H9 (cell line): Measurements from ENCODE around the gene GNB1L. TPM values are rescaled to one million over a fixed set of nuclear protein-coding genes. Genes with fewer than 3 reads are reported as not detected.

ENCODE experiments used
- DNase-seq: peaks from one replicate; pipeline ENCODE4 v3.0.0-alpha.2; 2017
- H2AFZ ChIP-seq: one replicate; pipeline ENCODE4 v1.6.1; 2013; ENCODE audit warnings: mild to moderate bottlenecking, low read length, control low read depth, moderate library complexity
- H2AK5ac ChIP-seq: 2 replicates; pipeline ENCODE4 v1.6.1; 2013; ENCODE audit warnings: low read length, control low read depth, mixed read lengths; ENCODE audit not compliant: insufficient read length
- H2BK120ac ChIP-seq: one replicate; pipeline ENCODE4 v1.6.1; 2013; ENCODE audit warnings: low read depth, mild to moderate bottlenecking, low read length, control low read depth, inconsistent platforms; ENCODE audit not compliant: poor library complexity, severe bottlenecking
- H2BK12ac ChIP-seq: 2 replicates; pipeline ENCODE4 v1.6.1; 2013; ENCODE audit warnings: low read length, control low read depth, mixed read lengths, low read depth; ENCODE audit not compliant: insufficient read length
- H2BK15ac ChIP-seq: 2 replicates; pipeline ENCODE4 v1.6.1; 2013; ENCODE audit warnings: low read depth, low read length, control low read depth
- H2BK20ac ChIP-seq: one replicate; pipeline ENCODE4 v1.6.1; 2013; ENCODE audit warnings: low read depth, mild to moderate bottlenecking, low read length, control low read depth, inconsistent platforms; ENCODE audit not compliant: poor library complexity, severe bottlenecking
- H2BK5ac ChIP-seq: 2 replicates; pipeline ENCODE4 v1.6.1; 2013; ENCODE audit warnings: low read length, control low read depth, mixed read lengths; ENCODE audit not compliant: insufficient read length
- H3K14ac ChIP-seq: 2 replicates; pipeline ENCODE4 v1.6.1; 2013; ENCODE audit warnings: low read length, control low read depth; ENCODE audit not compliant: insufficient read depth
- H3K18ac ChIP-seq: 2 replicates; pipeline ENCODE4 v1.6.1; 2013; ENCODE audit warnings: low read depth, mild to moderate bottlenecking, mixed read lengths, low read length, control low read depth; ENCODE audit not compliant: insufficient read length
- H3K23ac ChIP-seq: 2 replicates; pipeline ENCODE4 v1.6.1; 2013; ENCODE audit warnings: low read length, control low read depth, mixed read lengths, low read depth; ENCODE audit not compliant: insufficient read length
- H3K23me2 ChIP-seq: 2 replicates; pipeline ENCODE4 v1.6.1; 2013; ENCODE audit warnings: low read depth, mild to moderate bottlenecking, mixed read lengths, low read length, control low read depth; ENCODE audit not compliant: insufficient read length, poor library complexity, severe bottlenecking
- H3K27ac ChIP-seq: 2 replicates; pipeline ENCODE4 v1.5.1; 2013; ENCODE audit warnings: low read length, control low read depth, mixed read lengths, low read depth; ENCODE audit not compliant: insufficient read length
- H3K27me3 ChIP-seq: 2 replicates; pipeline ENCODE4 v1.6.1; 2013; ENCODE audit warnings: low read length, control low read depth, inconsistent platforms; ENCODE audit not compliant: insufficient read depth
- H3K4ac ChIP-seq: 2 replicates; pipeline ENCODE4 v1.6.1; 2013; ENCODE audit warnings: low read depth, mild to moderate bottlenecking, control low read depth, inconsistent platforms, low read length, moderate library complexity
- H3K4me1 ChIP-seq: 2 replicates; pipeline ENCODE4 v1.6.1; 2013; ENCODE audit warnings: low read length, control low read depth, inconsistent platforms; ENCODE audit not compliant: insufficient read depth
- H3K4me2 ChIP-seq: 2 replicates; pipeline ENCODE4 v1.6.1; 2013; ENCODE audit warnings: low read length, control low read depth, mixed read lengths; ENCODE audit not compliant: insufficient read length, insufficient read depth
- H3K56ac ChIP-seq: 2 replicates; pipeline ENCODE4 v1.6.1; 2013; ENCODE audit warnings: low read depth, mild to moderate bottlenecking, mixed read lengths, low read length, control low read depth; ENCODE audit not compliant: insufficient read length
- H3K79me1 ChIP-seq: 2 replicates; pipeline ENCODE4 v1.6.1; 2013; ENCODE audit warnings: low read depth, mild to moderate bottlenecking, moderate library complexity, low read length, control low read depth, inconsistent platforms; ENCODE audit not compliant: insufficient read depth, poor library complexity, severe bottlenecking
- H3K79me2 ChIP-seq: 2 replicates; pipeline ENCODE4 v1.6.1; 2013; ENCODE audit warnings: low read length, control low read depth, inconsistent platforms; ENCODE audit not compliant: insufficient read depth
- H3K9ac ChIP-seq: 2 replicates; pipeline ENCODE4 v1.6.1; 2013; ENCODE audit warnings: low read length, control low read depth, mixed read lengths; ENCODE audit not compliant: insufficient read length; ENCODE audit errors: extremely low read depth
- H3K9me3 ChIP-seq: one replicate; pipeline ENCODE4 v1.6.1; 2013; ENCODE audit warnings: low read depth, low read length, inconsistent platforms; ENCODE audit not compliant: control insufficient read depth
- H3T11ph ChIP-seq: one replicate; pipeline ENCODE4 v1.6.1; 2013; ENCODE audit warnings: mild to moderate bottlenecking, low read length, control low read depth, inconsistent platforms
- H4K20me1 ChIP-seq: one replicate; pipeline ENCODE4 v1.6.1; 2013; ENCODE audit not compliant: control insufficient read depth, insufficient read length, insufficient read depth
- H4K5ac ChIP-seq: 2 replicates; pipeline ENCODE4 v1.6.1; 2013; ENCODE audit warnings: low read depth, mild to moderate bottlenecking, mixed read lengths, low read length, control low read depth; ENCODE audit not compliant: insufficient read length
- H4K8ac ChIP-seq: replicated peaks from 2 replicates; pipeline ENCODE4 v1.6.1; 2013; ENCODE audit warnings: low read length, control low read depth, mixed read lengths, low read depth; ENCODE audit not compliant: insufficient read length
- H4K91ac ChIP-seq: 2 replicates; pipeline ENCODE4 v1.6.1; 2013; ENCODE audit warnings: low read depth, mild to moderate bottlenecking, moderate library complexity, mixed read lengths, low read length, control low read depth; ENCODE audit not compliant: insufficient read length
- H3K27ac Mint-ChIP-seq, 3 experiments: 2 replicates in 2 of 3; 3 replicates in 1 of 3; pipeline ENCODE4 v1.8.0; 2020 to 2021; ENCODE audit warnings: mixed read lengths in 3 of 3, mild to moderate bottlenecking in 1 of 3, moderate library complexity in 1 of 3
- H3K27me3 Mint-ChIP-seq: 2 replicates; pipeline ENCODE4 v1.8.0; 2021; ENCODE audit warnings: low read depth, mild to moderate bottlenecking, moderate library complexity, mixed read lengths
- H3K36me3 Mint-ChIP-seq, 3 experiments: 2 replicates in 2 of 3; 3 replicates in 1 of 3; pipeline ENCODE4 v1.8.0; 2020 to 2021; ENCODE audit warnings: low read depth in 3 of 3, mixed read lengths in 3 of 3; ENCODE audit not compliant: insufficient read depth in 1 of 3
- H3K4me1 Mint-ChIP-seq, 2 experiments: 2 replicates each; pipeline ENCODE4 v1.8.0; 2020; ENCODE audit warnings: mixed read lengths in 2 of 2
- H3K4me3 Mint-ChIP-seq, 2 experiments: 2 replicates in 1 of 2; 3 replicates in 1 of 2; pipeline ENCODE4 v1.8.0; 2020 to 2021; ENCODE audit warnings: mild to moderate bottlenecking in 2 of 2, mixed read lengths in 2 of 2, moderate library complexity in 1 of 2
- H3K9me3 Mint-ChIP-seq, 2 experiments: 2 replicates in 1 of 2; 3 replicates in 1 of 2; pipeline ENCODE4 v1.8.0; 2020; ENCODE audit warnings: mild to moderate bottlenecking in 2 of 2, mixed read lengths in 2 of 2, moderate library complexity in 1 of 2
- WGBS: extraction: QIAGEN DNeasy Blood & Tissue Kit; methylation state at CpG from one replicate; pipeline ENCODE4 v1.1.7; 2013; ENCODE audit warnings: missing lambda C conversion rate, low lambda C conversion rate, mixed read lengths; ENCODE audit not compliant: insufficient read length; ENCODE audit errors: extremely low coverage; 5-methylcytosine and 5-hydroxymethylcytosine counted together
- total RNA-seq: library from RNA; stranded (reverse); gene quantifications from 2 replicates; pipeline ENCODE4 v1.2.1, GENCODE V29; 2021
- TF ChIP-seq, protein P1 (sequence below): fragments of 200-600 bp; sonication (generic); conservative IDR thresholded peaks from 3 replicates; pipeline ENCODE4 v1.8.0; 2021; ENCODE audit warnings: antibody characterized with exemption, mild to moderate bottlenecking

The GNB1L gene
- total RNA-seq, 1 experiment from 2014 or later = 22.4 TPM

DNA sequence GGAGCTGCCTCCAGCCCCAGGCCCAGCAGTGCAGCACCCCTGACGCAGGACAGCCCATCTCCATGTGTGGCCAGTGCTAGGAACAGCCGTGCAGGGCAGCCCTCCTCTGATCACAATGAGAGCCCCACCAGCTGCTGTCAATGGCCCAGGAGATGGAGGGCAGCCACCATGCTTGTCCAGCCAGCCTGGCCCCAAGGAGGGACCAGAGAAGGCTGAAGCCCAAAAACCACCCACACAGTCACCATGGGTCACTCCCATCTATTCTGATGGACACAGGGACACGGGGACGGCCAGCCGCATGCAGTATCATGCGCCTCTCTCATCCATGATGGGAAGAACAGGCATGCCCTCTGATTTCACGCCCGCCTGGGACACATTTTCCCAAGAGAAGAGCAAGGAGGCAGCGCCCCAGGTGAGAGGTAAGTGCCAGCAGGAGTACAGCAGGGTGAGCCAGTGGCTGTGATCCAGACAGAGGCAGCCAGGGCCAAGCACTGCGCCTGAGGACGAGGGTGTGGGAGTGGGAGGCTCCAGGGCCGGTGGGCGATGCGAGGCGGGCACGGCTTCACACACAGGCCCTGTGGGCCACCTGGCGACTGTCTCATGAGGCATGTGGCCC, 33.6 kb upstream of the GNB1L start:
- Histone ChIP-seq H3K4me1 (peaks cover 5% of the 10 kb centered on the region; the same call in 1 of the 2 replicates), H3K4ac (no peak overlapping the region), H4K8ac (no peak overlapping the region), H4K91ac (no peak overlapping the region), H4K5ac (no peak overlapping the region), H3K18ac (no peak overlapping the region), H3K4me2 (no peak overlapping the region), H2BK5ac (no peak overlapping the region), H2BK15ac (no peak overlapping the region), H3K56ac (no peak overlapping the region), H3K9me3 (no peaks in the 10 kb centered on the region), H3K79me2 (no peaks in the 10 kb centered on the region), H2AFZ (no peak overlapping the region), H3K23me2 (no peaks in the 10 kb centered on the region), H3K9ac (no peak overlapping the region), H3T11ph (no peak overlapping the region), H2AK5ac (no peak overlapping the region), H3K27ac (no peak overlapping the region), H3K14ac (no peak overlapping the region), H4K20me1 (no peaks in the 10 kb centered on the region), H2BK12ac (no peak overlapping the region), H2BK120ac (no peak overlapping the region), H3K27me3 (no peaks in the 10 kb centered on the region; the same call in 1 of the 2 replicates), H2BK20ac (no peak overlapping the region), H3K79me1 (no peaks in the 10 kb centered on the region), H3K23ac (no peak overlapping the region)
- no peaks in the 10 kb centered on the region for H3K9me3 Mint-ChIP-seq
- DNase-seq = no peak
- H3K36me3 Mint-ChIP-seq = no peaks in the 10 kb centered on the region
- TF ChIP-seq, protein P1, sequence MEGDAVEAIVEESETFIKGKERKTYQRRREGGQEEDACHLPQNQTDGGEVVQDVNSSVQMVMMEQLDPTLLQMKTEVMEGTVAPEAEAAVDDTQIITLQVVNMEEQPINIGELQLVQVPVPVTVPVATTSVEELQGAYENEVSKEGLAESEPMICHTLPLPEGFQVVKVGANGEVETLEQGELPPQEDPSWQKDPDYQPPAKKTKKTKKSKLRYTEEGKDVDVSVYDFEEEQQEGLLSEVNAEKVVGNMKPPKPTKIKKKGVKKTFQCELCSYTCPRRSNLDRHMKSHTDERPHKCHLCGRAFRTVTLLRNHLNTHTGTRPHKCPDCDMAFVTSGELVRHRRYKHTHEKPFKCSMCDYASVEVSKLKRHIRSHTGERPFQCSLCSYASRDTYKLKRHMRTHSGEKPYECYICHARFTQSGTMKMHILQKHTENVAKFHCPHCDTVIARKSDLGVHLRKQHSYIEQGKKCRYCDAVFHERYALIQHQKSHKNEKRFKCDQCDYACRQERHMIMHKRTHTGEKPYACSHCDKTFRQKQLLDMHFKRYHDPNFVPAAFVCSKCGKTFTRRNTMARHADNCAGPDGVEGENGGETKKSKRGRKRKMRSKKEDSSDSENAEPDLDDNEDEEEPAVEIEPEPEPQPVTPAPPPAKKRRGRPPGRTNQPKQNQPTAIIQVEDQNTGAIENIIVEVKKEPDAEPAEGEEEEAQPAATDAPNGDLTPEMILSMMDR = no peak
- no CpG with 5 or more reads among the region's 17 CpGs for WGBS
- no peaks in the 10 kb centered on the region; the same call in 1 of the 2 replicates for H3K27me3 Mint-ChIP-seq
- no peak overlapping the region for H3K27ac Mint-ChIP-seq
- H3K4me3 Mint-ChIP-seq = no peak overlapping the region
- peaks cover 25 to 28% of the 10 kb centered on the region in 2 experiments for H3K4me1 Mint-ChIP-seq
